ENCODE data around the gene C19orf12. TPM values are rescaled to one million over a fixed set of nuclear protein-coding genes. Genes with fewer than 3 reads are reported as not detected.

C19orf12 gene
- total and polyA plus RNA-seq, 2 donors (not counting 3 experiments of a cell fraction or from before 2014, with no cell fraction given): 20.4 to 22.9 TPM

- intact Hi-C loops (cut with micrococcal nuclease): no loop called here
- FAIRE-seq (peak; percentile 90), DNase-seq (ENCODE audit: low read depth, low spot score) (peak; percentile 69)
- no TSS peak for BruUV-seq (replicated peaks)
- Histone ChIP-seq H3K9me3 (replicated peaks; ENCODE audit: control insufficient read depth, insufficient read depth, low read length) (no peaks in the 10 kb centered on the region), H2AFZ (ENCODE audit: low read depth, low read length) (peak overlapping the region; percentile 52), H3K9ac (replicated peaks; ENCODE audit: extremely low read depth, insufficient read depth, low read length) (no peak overlapping the region), H3K79me2 (ENCODE audit: control insufficient read depth, insufficient read depth, low read length) (no peaks in the 10 kb centered on the region), H3K4me3 (replicated peaks in 1 of 3; ENCODE audit: insufficient read depth in 1 of 3, low read depth in 1 of 3, low read length in 3 of 3) (peak overlapping the region in 1 of 3 experiments; percentile 3), H3K4me2 (ENCODE audit: insufficient read depth, low read length) (peak overlapping the region; percentile 61), H3K27ac (ENCODE audit: insufficient read depth, low read depth, low read length) (peak overlapping the region; percentile 22), H3K9me1 (replicated peaks; ENCODE audit: control insufficient read depth, extremely low read depth, insufficient read depth, low read length) (no peaks in the 10 kb centered on the region), H3K36me3 (ENCODE audit: control insufficient read depth in 2 of 2, extremely low read depth in 1 of 2, insufficient read depth in 2 of 2, low read length in 2 of 2) (no peaks in the 10 kb centered on the region), H3K27me3 (ENCODE audit: control insufficient read depth in 2 of 2, insufficient read depth in 2 of 2, low read length in 2 of 2) (no peaks in the 10 kb centered on the region), H3K4me1 (ENCODE audit: control insufficient read depth, extremely low read depth, insufficient read depth, low read length) (peaks cover 29% of the 10 kb centered on the region), H4K20me1 (replicated peaks; ENCODE audit: control insufficient read depth, extremely low read depth, insufficient read depth, low read length) (no peaks in the 10 kb centered on the region)
- CTCF ChIA-PET: interaction anchor here (0.6 to 2.0 kb wide), 6 partner anchors 9 to 54 kb away, joined by 3 to 15 read pairs (median 5); no protein-coding TSS in a partner anchor
- TF ChIP-seq POLR2A (IDR thresholded peaks at IDR 0.05; ENCODE audit: low read depth, low read length) (no peak), JUN (IDR thresholded peaks at IDR 0.05; ENCODE audit: borderline replicate concordance, insufficient read depth, insufficient read length, low read depth) (peak; percentile 55), FOS (IDR thresholded peaks at IDR 0.05; ENCODE audit: borderline replicate concordance, insufficient read depth, low read length) (peak; percentile 76)
- dilution Hi-C loops (cut with MboI; ENCODE audit: extremely low pct_ligation_motif_present, low sequenced_read_pairs): no loop called here
- POLR2A ChIA-PET: interaction anchor here (1.5 kb wide), 1 partner anchor 57 kb away, joined by 4 read pairs; the partner anchor contains the start of gene POP4
Observed at GRCh38 chr19:29662604-29663404, 52.3 kb downstream of the C19orf12 start.

GRCh38 chr19:29662278-29662603 is 52.8 kb downstream of the C19orf12 start:
- POLR2A ChIA-PET: interaction anchor here (1.5 kb wide), 1 partner anchor 56 kb away, joined by 4 read pairs; the partner anchor contains the start of gene POP4
- intact Hi-C loops (cut with micrococcal nuclease): no loop called here

More at GRCh38 chr19:29662278-29662603, 52.8 kb downstream of the C19orf12 start:
- DNase-seq (ENCODE audit: low read depth, low spot score) (no peak), FAIRE-seq (peak; percentile 26)
- no peaks in the 10 kb centered on the region for H3K27me3 ChIP-seq (ENCODE audit: control insufficient read depth in 2 of 2, insufficient read depth in 2 of 2, low read length in 2 of 2)
- CTCF ChIA-PET: interaction anchor here (1.4 to 2.0 kb wide), 4 partner anchors 28 to 54 kb away, joined by 5 to 15 read pairs (median 7); no protein-coding TSS in a partner anchor
- no peaks in the 10 kb centered on the region for H4K20me1 ChIP-seq (replicated peaks; ENCODE audit: control insufficient read depth, extremely low read depth, insufficient read depth, low read length)
- H3K36me3 ChIP-seq (ENCODE audit: control insufficient read depth in 2 of 2, extremely low read depth in 1 of 2, insufficient read depth in 2 of 2, low read length in 2 of 2): no peaks in the 10 kb centered on the region
- H3K27ac ChIP-seq (ENCODE audit: insufficient read depth, low read depth, low read length): peak overlapping the region; percentile 22
- dilution Hi-C loops (cut with MboI; ENCODE audit: extremely low pct_ligation_motif_present, low sequenced_read_pairs): no loop called here
- H3K9me1 ChIP-seq (replicated peaks; ENCODE audit: control insufficient read depth, extremely low read depth, insufficient read depth, low read length): no peaks in the 10 kb centered on the region
- H3K4me1 ChIP-seq (ENCODE audit: control insufficient read depth, extremely low read depth, insufficient read depth, low read length): peaks cover 27% of the 10 kb centered on the region
- H3K9ac ChIP-seq (replicated peaks; ENCODE audit: extremely low read depth, insufficient read depth, low read length): no peak overlapping the region
- no peaks in the 10 kb centered on the region for H3K79me2 ChIP-seq (ENCODE audit: control insufficient read depth, insufficient read depth, low read length)
- H3K9me3 ChIP-seq (replicated peaks; ENCODE audit: control insufficient read depth, insufficient read depth, low read length): no peaks in the 10 kb centered on the region
- no TSS peak for BruUV-seq (replicated peaks)
- peak overlapping the region; percentile 52 for H2AFZ ChIP-seq (ENCODE audit: low read depth, low read length)
- H3K4me2 ChIP-seq (ENCODE audit: insufficient read depth, low read length): peak overlapping the region; percentile 61
- H3K4me3 ChIP-seq (replicated peaks in 1 of 3; ENCODE audit: insufficient read depth in 1 of 3, low read depth in 1 of 3, low read length in 3 of 3): peak overlapping the region in 1 of 3 experiments; percentile 3
- TF ChIP-seq POLR2AphosphoS5 (IDR thresholded peaks at IDR 0.05; ENCODE audit: insufficient read depth, low read depth, low read length) (no peak), EZH2 (IDR thresholded peaks at IDR 0.05; ENCODE audit: borderline replicate concordance, low read depth, low read length, severe bottlenecking) (no peak), MAX (IDR thresholded peaks at IDR 0.05; ENCODE audit: insufficient read depth, insufficient read length) (no peak), POLR2A (IDR thresholded peaks at IDR 0.05; ENCODE audit: low read depth, low read length) (no peak), CTCF (IDR thresholded peaks at IDR 0.05; ENCODE audit: extremely low read depth in 1 of 2, insufficient read depth in 1 of 2, low read depth in 1 of 2, low read length in 2 of 2) (no peak), MYC (IDR thresholded peaks at IDR 0.05; ENCODE audit: low read depth, low read length) (no peak), GATA2 (IDR thresholded peaks at IDR 0.05; ENCODE audit: insufficient read depth, insufficient read length, low read depth, low read length) (no peak), JUN (IDR thresholded peaks at IDR 0.05; ENCODE audit: borderline replicate concordance, insufficient read depth, insufficient read length, low read depth) (no peak), FOS (IDR thresholded peaks at IDR 0.05; ENCODE audit: borderline replicate concordance, insufficient read depth, low read length) (no peak)
